Measurements from ENCODE around the gene ADAMTS19. TPM values are rescaled to one million over a fixed set of nuclear protein-coding genes. Genes with fewer than 3 reads are reported as not detected.
"Not testable (repeated sequence)": the region's sequence is repeated elsewhere in the genome, so short reads cannot be mapped to it uniquely, and the experiment has no call there.

The ADAMTS19 gene
- total RNA-seq: not detected

- H3K9me3 Mint-ChIP-seq (ENCODE audit: insufficient read depth): no peaks in the 10 kb centered on the region
- DNase-seq: no peak
- H3K36me3 Mint-ChIP-seq (ENCODE audit: low read depth): peaks cover 2% of the 10 kb centered on the region
- no peak within 1 kb of the TSS for H3K4me3 Mint-ChIP-seq
- POLR2A ChIA-PET: no interaction called here
- peaks cover 41% of the 10 kb centered on the region for H3K27me3 Mint-ChIP-seq (ENCODE audit: low read depth)
- H3K4me1 Mint-ChIP-seq (ENCODE audit: low read depth): peaks cover 11% of the 10 kb centered on the region
- peak; percentile 47 for ATAC-seq
- CTCF ChIA-PET: no interaction called here
- H3K27ac Mint-ChIP-seq: no peak within 1 kb of the TSS
Measured at GRCh38 chr5:129459777-129460671, at the start of gene ADAMTS19. ADAMTS19 (plus strand) TSS chr5:129460298; CDS start chr5:129460392, 94 bp downstream.

- H3K27ac Mint-ChIP-seq: no peak overlapping the region
- H3K27me3 Mint-ChIP-seq (ENCODE audit: low read depth): no peaks in the 10 kb centered on the region
- H3K4me1 Mint-ChIP-seq (ENCODE audit: low read depth): no peaks in the 10 kb centered on the region
- no peaks in the 10 kb centered on the region for H3K36me3 Mint-ChIP-seq (ENCODE audit: low read depth)
- DNase-seq (no peak), ATAC-seq (no peak)
- POLR2A ChIA-PET: no interaction called here
- no peak overlapping the region for H3K4me3 Mint-ChIP-seq
- CTCF ChIA-PET: no interaction called here
- H3K9me3 Mint-ChIP-seq (ENCODE audit: insufficient read depth): peaks cover 5% of the 10 kb centered on the region
Measured at GRCh38 chr5:129410488-129410887, 49.6 kb upstream of the ADAMTS19 start.

GRCh38 chr5:129412721-129413120 lies 47.4 kb upstream of the ADAMTS19 start:
- Mint-ChIP-seq H3K27ac (no peak overlapping the region), H3K4me1 (ENCODE audit: low read depth) (no peaks in the 10 kb centered on the region), H3K9me3 (ENCODE audit: insufficient read depth) (peaks cover 8% of the 10 kb centered on the region), H3K4me3 (no peak overlapping the region), H3K27me3 (ENCODE audit: low read depth) (no peaks in the 10 kb centered on the region), H3K36me3 (ENCODE audit: low read depth) (no peaks in the 10 kb centered on the region)
- ATAC-seq (no peak), DNase-seq (no peak)
- CTCF ChIA-PET: no interaction called here
- POLR2A ChIA-PET: no interaction called here

GRCh38 chr5:129413570-129413969 lies 46.5 kb upstream of the ADAMTS19 start:
- Mint-ChIP-seq H3K27me3 (ENCODE audit: low read depth) (no peaks in the 10 kb centered on the region), H3K4me3 (no peak overlapping the region), H3K36me3 (ENCODE audit: low read depth) (no peaks in the 10 kb centered on the region), H3K9me3 (ENCODE audit: insufficient read depth) (peaks cover 8% of the 10 kb centered on the region), H3K27ac (no peak overlapping the region), H3K4me1 (ENCODE audit: low read depth) (no peaks in the 10 kb centered on the region)
- DNase-seq: no peak
- CTCF ChIA-PET: no interaction called here
- ATAC-seq: no peak
- POLR2A ChIA-PET: no interaction called here

- DNase-seq (no peak), ATAC-seq (no peak)
- no peaks in the 10 kb centered on the region for H3K4me1 Mint-ChIP-seq (ENCODE audit: low read depth)
- ChIA-PET CTCF (no interaction called here), POLR2A (no interaction called here)
- no peak overlapping the region for H3K27ac Mint-ChIP-seq
- H3K36me3 Mint-ChIP-seq (ENCODE audit: low read depth): no peaks in the 10 kb centered on the region
- no peaks in the 10 kb centered on the region for H3K27me3 Mint-ChIP-seq (ENCODE audit: low read depth)
- H3K9me3 Mint-ChIP-seq (ENCODE audit: insufficient read depth): peaks cover 8% of the 10 kb centered on the region
- H3K4me3 Mint-ChIP-seq: no peak overlapping the region
Measured at GRCh38 chr5:129419292-129419691, 40.8 kb upstream of the ADAMTS19 start.

- H3K27me3 Mint-ChIP-seq (ENCODE audit: low read depth): no peaks in the 10 kb centered on the region
- peaks cover 3% of the 10 kb centered on the region for H3K9me3 Mint-ChIP-seq (ENCODE audit: insufficient read depth)
- no peak overlapping the region for H3K27ac Mint-ChIP-seq
- DNase-seq: no peak
- no peak for ATAC-seq
- no peaks in the 10 kb centered on the region for H3K4me1 Mint-ChIP-seq (ENCODE audit: low read depth)
- POLR2A ChIA-PET: no interaction called here
- CTCF ChIA-PET: no interaction called here
- no peak overlapping the region for H3K4me3 Mint-ChIP-seq
- no peaks in the 10 kb centered on the region for H3K36me3 Mint-ChIP-seq (ENCODE audit: low read depth)
Measured at GRCh38 chr5:129425031-129425430, 35.1 kb upstream of the ADAMTS19 start.

- H3K4me1 Mint-ChIP-seq (ENCODE audit: low read depth): no peaks in the 10 kb centered on the region
- DNase-seq: no peak
- no peak for ATAC-seq
- H3K4me3 Mint-ChIP-seq: no peak overlapping the region
- H3K27me3 Mint-ChIP-seq (ENCODE audit: low read depth): no peaks in the 10 kb centered on the region
- H3K9me3 Mint-ChIP-seq (ENCODE audit: insufficient read depth): peaks cover 3% of the 10 kb centered on the region
- ChIA-PET POLR2A (no interaction called here), CTCF (no interaction called here)
- no peaks in the 10 kb centered on the region for H3K36me3 Mint-ChIP-seq (ENCODE audit: low read depth)
- no peak overlapping the region for H3K27ac Mint-ChIP-seq
Measured at GRCh38 chr5:129426071-129426470, 34.0 kb upstream of the ADAMTS19 start.

GRCh38 chr5:129428636-129429035 lies 31.5 kb upstream of the ADAMTS19 start:
- POLR2A ChIA-PET; H3K36me3 Mint-ChIP-seq (ENCODE audit: low read depth); DNase-seq; CTCF ChIA-PET; H3K9me3 Mint-ChIP-seq (ENCODE audit: insufficient read depth); ATAC-seq; H3K27me3 Mint-ChIP-seq (ENCODE audit: low read depth); H3K4me1 Mint-ChIP-seq (ENCODE audit: low read depth); H3K4me3 Mint-ChIP-seq; H3K27ac Mint-ChIP-seq: not testable (repeated sequence)

- ChIA-PET POLR2A (no interaction called here), CTCF (no interaction called here)
- Mint-ChIP-seq H3K27me3 (ENCODE audit: low read depth) (no peaks in the 10 kb centered on the region), H3K36me3 (ENCODE audit: low read depth) (no peaks in the 10 kb centered on the region), H3K9me3 (ENCODE audit: insufficient read depth) (peaks cover 3% of the 10 kb centered on the region), H3K27ac (no peak overlapping the region), H3K4me3 (no peak overlapping the region), H3K4me1 (ENCODE audit: low read depth) (no peaks in the 10 kb centered on the region)
- ATAC-seq (no peak), DNase-seq (no peak)
Measured at GRCh38 chr5:129431406-129431805, 28.7 kb upstream of the ADAMTS19 start.

- DNase-seq (no peak), ATAC-seq (no peak)
- CTCF ChIA-PET: no interaction called here
- H3K9me3 Mint-ChIP-seq (ENCODE audit: insufficient read depth): no peaks in the 10 kb centered on the region
- H3K36me3 Mint-ChIP-seq (ENCODE audit: low read depth): no peaks in the 10 kb centered on the region
- H3K27me3 Mint-ChIP-seq (ENCODE audit: low read depth): no peaks in the 10 kb centered on the region
- POLR2A ChIA-PET: no interaction called here
- no peak overlapping the region for H3K4me3 Mint-ChIP-seq
- H3K4me1 Mint-ChIP-seq (ENCODE audit: low read depth): no peaks in the 10 kb centered on the region
- H3K27ac Mint-ChIP-seq: no peak overlapping the region
Measured at GRCh38 chr5:129438322-129438721, 21.8 kb upstream of the ADAMTS19 start.

- no peaks in the 10 kb centered on the region for H3K36me3 Mint-ChIP-seq (ENCODE audit: low read depth)
- no peaks in the 10 kb centered on the region for H3K4me1 Mint-ChIP-seq (ENCODE audit: low read depth)
- CTCF ChIA-PET: no interaction called here
- POLR2A ChIA-PET: no interaction called here
- no peak overlapping the region for H3K27ac Mint-ChIP-seq
- ATAC-seq: no peak
- H3K9me3 Mint-ChIP-seq (ENCODE audit: insufficient read depth): no peaks in the 10 kb centered on the region
- H3K27me3 Mint-ChIP-seq (ENCODE audit: low read depth): no peaks in the 10 kb centered on the region
- no peak overlapping the region for H3K4me3 Mint-ChIP-seq
- no peak for DNase-seq
Measured at GRCh38 chr5:129440424-129440823, 19.7 kb upstream of the ADAMTS19 start.

- ATAC-seq: no peak
- H3K9me3 Mint-ChIP-seq (ENCODE audit: insufficient read depth): no peaks in the 10 kb centered on the region
Measured at GRCh38 chr5:129441096-129441495, 19.0 kb upstream of the ADAMTS19 start.

GRCh38 chr5:129445379-129445778 lies 14.7 kb upstream of the ADAMTS19 start:
- ChIA-PET POLR2A (no interaction called here), CTCF (no interaction called here)
- Mint-ChIP-seq H3K27ac (no peak overlapping the region), H3K4me1 (ENCODE audit: low read depth) (no peaks in the 10 kb centered on the region), H3K27me3 (ENCODE audit: low read depth) (no peaks in the 10 kb centered on the region), H3K4me3 (no peak overlapping the region), H3K36me3 (ENCODE audit: low read depth) (no peaks in the 10 kb centered on the region), H3K9me3 (ENCODE audit: insufficient read depth) (no peaks in the 10 kb centered on the region)
- DNase-seq: no peak
- ATAC-seq: no peak

More at GRCh38 chr5:129441096-129441495, 19.0 kb upstream of the ADAMTS19 start:
- CTCF ChIA-PET: no interaction called here
- Mint-ChIP-seq H3K4me3 (no peak overlapping the region), H3K27me3 (ENCODE audit: low read depth) (no peaks in the 10 kb centered on the region), H3K36me3 (ENCODE audit: low read depth) (no peaks in the 10 kb centered on the region), H3K27ac (no peak overlapping the region), H3K4me1 (ENCODE audit: low read depth) (no peaks in the 10 kb centered on the region)
- POLR2A ChIA-PET: no interaction called here
- no peak for DNase-seq
